Testis (tissue), 2 donors: ENCODE measurements around the gene SMURF2.

Experiments used
- CTCF ChIP-seq, 3 experiments: fragments of 450-650 bp in 2 of 3; fragments of 200-600 bp in 1 of 3; sonication (generic) in 1 of 3; IDR thresholded peaks; one replicate each; pipeline ENCODE4 v1.5.1; 2016 to 2019; ENCODE audit warnings: antibody characterized with exemption in 3 of 3, mild to moderate bottlenecking in 2 of 3, moderate library complexity in 1 of 3
- POLR2A ChIP-seq: fragments of 450-650 bp; IDR thresholded peaks from one replicate; pipeline ENCODE4 v1.6.1; 2017; ENCODE audit warnings: antibody characterized with exemption, mild to moderate bottlenecking, moderate library complexity

DNA sequence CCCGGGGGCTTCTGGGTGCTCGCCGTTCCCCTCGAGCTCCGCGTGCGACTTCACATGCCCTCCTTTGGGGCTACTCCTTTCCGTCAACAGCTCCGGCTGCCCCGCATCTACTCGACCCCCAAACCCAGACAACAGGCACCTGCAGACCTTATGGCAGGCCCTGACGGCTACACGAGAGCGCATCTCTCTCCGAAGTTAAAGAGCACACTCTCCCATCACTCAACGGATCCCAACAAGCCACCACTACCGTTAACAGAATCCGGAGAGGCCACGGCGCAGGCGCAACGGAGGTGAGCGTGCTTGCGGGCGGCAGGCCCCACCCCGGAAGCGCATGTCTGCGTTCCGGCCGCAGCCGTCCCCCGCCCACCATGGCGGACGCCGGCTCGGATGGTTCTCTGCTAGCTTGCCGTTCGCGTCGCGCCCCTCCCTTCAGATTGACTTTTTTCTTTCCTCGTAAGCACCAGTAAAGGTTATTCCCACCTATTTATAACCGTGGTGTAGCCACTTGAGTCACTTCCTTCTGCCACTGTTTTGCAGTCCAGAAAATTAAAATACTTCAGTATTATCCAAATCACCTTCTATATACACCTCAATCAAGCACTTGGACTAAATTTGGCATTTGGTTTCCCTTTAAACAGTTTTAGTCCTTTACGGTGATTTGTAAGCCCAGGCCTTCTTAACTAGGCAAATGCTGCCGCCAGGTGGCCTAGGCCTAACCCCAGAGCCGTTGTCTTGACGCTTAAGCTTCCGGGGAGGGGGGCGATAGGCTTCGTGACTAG is 165.1 kb downstream of the SMURF2 start, which contains the start of gene POLG2:
- TF ChIP-seq CTCF (IDR thresholded peaks at IDR 0.05) = peak; percentile 7 to 25 (median 25)
- TF ChIP-seq POLR2A = no peak
